ENCODE results near the gene SLC28A1.

- TF ChIP-seq EZH2phosphoT487 (IDR thresholded peaks at IDR 0.05; ENCODE audit: low read depth, severe bottlenecking, unreplicated experiment), result no peak
- no peak for TF ChIP-seq CTCF (IDR thresholded peaks at IDR 0.05; ENCODE audit: poor library complexity)
- TF ChIP-seq EZH2 (IDR thresholded peaks at IDR 0.05; ENCODE audit: borderline replicate concordance), result no peak
Measured at GRCh38 chr15:84905016-84905916, 20.8 kb downstream of the SLC28A1 start.

Measured in hepatocyte (in vitro differentiated cells).